DMS53 treated with DMSO at 0.1 percent for 48 hours (cell line): ENCODE measurements around the gene TLE6.
"Not testable (repeated sequence)": the region's sequence is repeated elsewhere in the genome, so short reads cannot be mapped to it uniquely, and the experiment has no call there.

Source experiments
- DNase-seq: peaks from one replicate; lab custom pipeline; 2025; ENCODE audit not compliant: unreplicated experiment; lab: John Stamatoyannopoulos, UW

Gene TLE6

DNA sequence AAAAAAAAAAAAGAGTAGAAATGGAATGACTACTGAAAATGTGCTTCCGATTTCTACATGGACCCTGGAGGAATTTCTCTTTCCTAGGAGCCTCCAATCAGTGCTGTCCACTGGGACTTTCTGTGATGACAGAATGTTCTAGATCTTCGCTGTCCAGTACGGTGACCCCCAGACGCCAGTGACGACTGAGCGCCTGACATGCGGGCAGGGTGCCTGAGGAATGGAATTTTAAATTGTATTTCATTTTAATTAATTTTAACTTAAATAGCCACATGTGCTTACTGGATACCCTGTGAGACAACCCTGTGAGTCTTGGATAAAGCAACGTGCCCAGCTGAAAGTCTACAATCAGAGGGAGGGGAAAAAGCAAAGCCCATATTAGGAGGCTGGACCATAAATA lies 4.1 kb upstream of the TLE6 start:
- no peak for DNase-seq

GRCh38 chr19:2974342-2975041 lies 2.9 kb upstream of the TLE6 start:
- no peak for DNase-seq

- DNase-seq = no peak
Observed at GRCh38 chr19:2976609-2977000, 759 bp upstream of the TLE6 start.

DNA sequence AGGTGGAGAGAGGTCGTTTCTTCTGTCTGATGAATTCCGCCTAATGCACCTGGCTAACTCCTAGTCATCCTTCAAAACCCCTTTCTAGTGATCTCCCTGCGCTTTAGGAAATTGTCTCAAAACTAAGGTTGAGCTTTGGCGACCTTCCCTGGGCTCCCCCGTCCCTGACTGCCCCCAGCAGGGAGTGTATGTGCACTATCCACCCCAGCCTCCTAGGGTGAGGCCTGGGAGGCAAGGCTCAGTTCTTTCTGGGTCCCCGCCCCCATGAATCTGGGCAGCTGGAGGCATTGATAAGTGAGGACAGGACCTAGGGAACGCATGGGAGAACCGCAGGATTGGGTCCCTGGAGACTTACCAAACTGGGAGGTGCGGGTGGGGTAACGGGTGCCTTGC lies 378 bp downstream of the TLE6 start:
- DNase-seq = no peak

DNA sequence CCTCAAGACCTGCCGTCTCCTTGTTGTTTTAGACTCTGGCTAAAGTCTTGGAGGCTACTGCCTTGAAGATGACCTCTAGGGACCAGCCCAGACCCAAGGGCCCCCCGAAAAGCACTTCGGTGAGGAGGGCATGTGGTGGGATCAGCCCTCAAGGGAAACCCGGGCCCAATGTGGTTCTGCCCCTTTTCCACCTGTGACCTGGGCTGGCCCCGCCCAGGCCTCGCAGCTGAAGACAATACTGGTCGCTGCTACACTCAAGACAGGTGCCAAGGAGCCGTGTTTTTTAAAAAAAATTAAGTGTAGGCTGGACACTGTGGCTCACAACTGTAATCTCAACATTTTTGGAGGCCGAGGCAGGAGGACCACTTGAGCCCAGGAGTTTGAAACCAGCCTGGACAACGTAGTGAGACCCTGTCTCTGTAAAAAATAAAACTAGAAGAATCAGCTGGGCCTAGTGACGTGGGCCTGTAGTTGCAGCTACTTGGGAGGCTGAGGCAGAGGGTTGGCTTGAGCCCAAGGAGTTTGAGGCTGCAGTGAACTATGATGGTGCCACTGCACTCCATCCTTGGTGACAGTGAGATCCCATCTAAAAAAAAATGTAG lies 903 bp downstream of the TLE6 start:
- DNase-seq = no peak

GRCh38 chr19:2978772-2979171 lies 1.4 kb downstream of the TLE6 start:
- DNase-seq = no peak

DNA sequence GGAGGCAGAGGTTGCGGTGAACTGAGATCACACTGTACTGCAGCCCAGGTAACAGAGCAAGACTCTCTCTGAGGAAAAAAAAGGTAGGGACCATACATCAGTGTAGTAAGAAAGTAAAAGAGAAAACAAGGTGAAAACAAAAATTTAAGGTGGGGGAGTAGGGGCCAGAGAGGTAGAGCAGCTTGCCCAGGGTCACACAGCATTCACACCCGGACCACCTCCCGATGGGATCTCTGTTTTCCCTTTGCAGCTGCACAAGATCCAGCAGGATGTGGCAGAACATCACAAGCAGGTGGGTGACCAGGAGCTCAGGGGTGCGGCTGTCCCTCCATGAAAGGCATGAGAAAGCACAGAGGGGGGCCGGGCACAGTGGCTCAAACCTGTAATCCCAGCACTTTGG lies 4.5 kb downstream of the TLE6 start:
- no peak for DNase-seq

- no peak for DNase-seq
Observed at GRCh38 chr19:2982561-2982960, 5.2 kb downstream of the TLE6 start.

DNA sequence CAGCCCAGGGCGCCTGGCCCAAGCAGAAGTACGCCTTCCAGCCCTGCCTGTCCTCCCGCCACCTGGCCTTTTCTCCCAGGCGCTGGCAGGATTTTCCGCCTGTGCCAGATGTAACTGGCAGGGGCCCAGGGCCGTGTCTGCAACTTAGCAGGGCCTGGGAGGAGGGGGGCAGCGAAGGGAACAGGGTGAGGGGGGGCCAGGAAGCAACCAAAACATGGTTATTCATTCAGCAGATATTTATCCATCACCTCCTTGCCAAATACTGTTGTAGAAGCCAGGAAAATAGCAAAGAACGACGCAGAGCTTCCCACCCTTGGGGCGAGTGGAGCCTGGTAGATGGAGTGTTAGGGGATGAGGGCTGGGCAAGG lies 5.6 kb downstream of the TLE6 start:
- no peak for DNase-seq

- DNase-seq = no peak
Observed at GRCh38 chr19:2983351-2984214, 6.2 kb downstream of the TLE6 start.

DNA sequence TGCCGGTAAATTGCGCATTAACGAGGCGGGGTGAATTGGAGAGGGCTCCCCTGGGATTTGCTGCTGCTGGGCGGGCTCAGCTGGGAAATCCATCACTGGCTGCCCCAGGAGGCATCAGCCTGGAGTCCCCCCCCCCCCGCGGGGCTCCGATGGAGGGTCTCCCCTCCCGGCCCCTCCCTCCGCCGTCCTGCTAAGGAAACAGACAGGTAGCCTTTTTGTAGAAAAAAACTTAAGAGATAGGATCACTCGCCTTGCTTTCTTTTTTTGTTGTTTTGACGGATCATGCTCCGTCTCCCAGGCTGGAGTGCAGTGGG lies 6.8 kb downstream of the TLE6 start:
- DNase-seq = no peak

DNA sequence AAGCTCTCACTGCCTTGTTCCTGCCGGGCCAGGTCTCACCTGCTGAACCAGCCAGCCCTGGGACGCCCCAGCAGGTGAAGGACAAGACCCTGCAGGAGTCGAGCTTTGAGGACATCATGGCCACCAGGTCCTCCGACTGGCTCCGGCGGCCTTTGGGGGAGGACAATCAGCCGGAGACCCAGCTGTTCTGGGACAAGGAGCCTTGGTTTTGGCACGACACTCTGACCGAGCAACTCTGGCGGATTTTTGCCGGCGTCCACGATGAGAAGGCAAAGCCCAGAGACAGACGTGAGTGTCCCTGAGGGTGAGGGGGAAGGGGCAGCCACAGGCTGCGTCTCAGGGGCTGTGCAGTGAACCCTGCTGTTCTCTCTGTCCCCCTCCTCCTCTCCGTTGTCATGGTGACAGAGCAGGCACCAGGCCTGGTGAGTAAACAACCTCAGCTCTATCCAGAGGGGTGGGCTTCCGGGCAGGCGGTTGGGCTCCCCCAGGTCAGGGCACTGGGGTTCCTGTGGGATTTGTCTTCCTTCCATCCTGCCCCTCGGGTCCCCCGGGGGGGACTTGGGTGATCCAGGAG lies 9.7 kb downstream of the TLE6 start:
- no peak for DNase-seq

DNA sequence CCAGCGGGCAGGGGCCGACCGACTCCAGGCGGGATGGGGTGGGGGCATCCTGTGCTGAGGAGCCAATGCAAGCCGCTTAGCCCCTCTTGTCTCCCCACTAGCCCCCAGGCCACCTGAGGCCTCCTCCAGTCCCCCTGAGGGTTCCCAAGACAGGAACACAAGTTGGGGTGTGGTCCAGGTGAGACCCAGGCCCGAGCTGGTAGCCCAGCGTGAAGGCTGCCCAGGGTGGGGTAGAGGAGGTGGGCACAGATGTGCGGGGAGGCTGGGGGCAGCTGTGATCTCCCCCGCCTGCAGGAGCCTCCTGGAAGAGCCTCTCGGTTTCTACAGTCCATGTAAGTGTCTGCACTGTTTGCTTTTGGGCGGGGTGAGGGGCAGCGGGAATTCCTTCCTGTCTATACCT lies 10.4 kb downstream of the TLE6 start:
- no peak for DNase-seq

DNA sequence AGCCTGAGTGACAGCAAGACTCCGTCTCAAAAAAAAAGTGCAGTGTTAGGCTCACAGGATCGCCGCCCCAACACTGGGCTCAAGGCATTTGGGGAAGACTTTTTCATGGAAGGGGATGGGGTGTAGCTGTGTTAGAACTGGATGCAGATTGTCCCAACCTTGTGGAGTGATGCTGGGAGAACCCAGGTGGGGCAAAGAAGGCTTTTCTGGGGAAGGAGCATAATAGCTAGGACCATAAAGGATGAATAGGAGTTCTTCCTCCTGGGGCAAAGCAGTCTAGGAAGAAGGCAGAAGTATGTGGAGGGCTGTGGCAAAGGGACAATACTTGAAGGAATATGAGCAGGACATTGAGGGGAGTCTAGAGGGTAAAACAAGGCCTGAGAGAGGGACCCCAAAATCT lies 11.2 kb downstream of the TLE6 start:
- DNase-seq = no peak

DNA sequence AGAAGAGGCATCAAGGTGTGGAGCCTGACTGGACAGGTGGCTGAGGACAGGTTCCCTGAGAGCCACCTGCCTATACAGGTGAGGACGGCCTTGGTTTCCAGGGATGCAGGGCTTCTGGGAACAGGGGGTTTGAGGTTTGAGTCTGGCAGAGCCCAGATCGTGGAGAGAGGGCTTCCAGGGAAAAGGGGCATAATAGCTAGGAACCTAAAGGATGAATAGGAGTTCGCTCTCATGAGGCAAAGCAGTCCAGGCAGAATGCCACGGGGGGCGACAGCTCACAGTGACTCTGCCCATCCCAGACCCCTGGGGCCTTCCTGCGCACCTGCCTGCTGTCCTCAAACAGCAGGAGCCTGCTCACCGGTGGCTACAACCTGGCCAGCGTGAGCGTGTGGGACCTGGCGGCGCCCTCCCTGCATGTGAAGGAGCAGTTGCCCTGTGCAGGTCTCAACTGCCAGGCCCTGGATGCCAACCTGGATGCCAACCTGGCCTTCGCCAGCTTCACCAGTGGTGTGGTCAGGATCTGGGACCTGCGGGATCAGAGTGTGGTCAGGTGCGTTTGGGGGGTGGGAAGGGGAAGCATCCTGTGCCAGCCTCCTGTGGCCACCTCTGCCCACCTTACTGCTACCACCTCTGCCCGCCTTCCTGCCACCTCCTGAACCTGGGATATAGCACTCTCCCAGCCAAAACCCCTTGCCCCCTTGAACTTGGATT lies 12.0 kb downstream of the TLE6 start:
- DNase-seq = no peak

DNA sequence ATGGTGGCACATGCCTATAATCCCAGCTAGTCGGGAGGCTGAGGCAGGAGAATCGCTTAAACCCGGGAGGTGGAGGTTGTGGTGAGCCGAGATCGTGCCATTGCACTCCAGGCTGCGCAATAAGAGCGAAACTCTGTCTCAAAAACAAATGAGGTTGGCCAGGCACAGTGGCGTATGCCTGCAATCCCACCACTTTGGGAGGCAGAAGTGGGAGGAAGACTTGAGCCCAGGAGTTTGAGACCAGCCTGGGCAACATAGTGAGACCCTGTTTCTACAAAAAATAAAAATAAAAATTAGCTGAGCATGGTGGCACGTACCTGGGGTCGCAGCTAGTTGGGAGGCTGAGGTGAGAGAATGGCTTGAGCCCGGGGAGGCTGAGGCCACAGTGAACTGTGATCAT lies 15.0 kb downstream of the TLE6 start:
- not testable (repeated sequence) for DNase-seq

GRCh38 chr19:2992958-2993357 lies 15.6 kb downstream of the TLE6 start:
- DNase-seq = no peak

DNA sequence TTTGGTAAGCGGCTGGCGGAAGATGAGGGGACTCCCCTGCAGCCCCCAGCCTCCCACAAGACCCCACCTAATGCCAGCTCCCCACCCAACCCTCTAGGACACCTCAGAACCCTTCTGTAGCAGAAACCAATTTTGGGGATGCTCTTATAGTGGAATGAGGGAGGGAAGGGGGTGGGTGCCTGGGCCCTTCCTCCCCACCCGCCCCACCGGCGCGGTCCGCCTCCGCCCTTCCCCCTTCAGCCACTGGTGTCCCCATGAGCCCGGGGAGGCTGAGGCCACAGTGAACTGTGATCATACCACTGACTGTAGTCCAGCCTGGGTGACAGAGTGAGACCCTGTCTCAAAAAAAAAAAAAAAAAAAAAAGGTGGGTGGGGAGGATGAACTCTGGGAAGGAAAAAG lies 16.2 kb downstream of the TLE6 start:
- DNase-seq = no peak

DNA sequence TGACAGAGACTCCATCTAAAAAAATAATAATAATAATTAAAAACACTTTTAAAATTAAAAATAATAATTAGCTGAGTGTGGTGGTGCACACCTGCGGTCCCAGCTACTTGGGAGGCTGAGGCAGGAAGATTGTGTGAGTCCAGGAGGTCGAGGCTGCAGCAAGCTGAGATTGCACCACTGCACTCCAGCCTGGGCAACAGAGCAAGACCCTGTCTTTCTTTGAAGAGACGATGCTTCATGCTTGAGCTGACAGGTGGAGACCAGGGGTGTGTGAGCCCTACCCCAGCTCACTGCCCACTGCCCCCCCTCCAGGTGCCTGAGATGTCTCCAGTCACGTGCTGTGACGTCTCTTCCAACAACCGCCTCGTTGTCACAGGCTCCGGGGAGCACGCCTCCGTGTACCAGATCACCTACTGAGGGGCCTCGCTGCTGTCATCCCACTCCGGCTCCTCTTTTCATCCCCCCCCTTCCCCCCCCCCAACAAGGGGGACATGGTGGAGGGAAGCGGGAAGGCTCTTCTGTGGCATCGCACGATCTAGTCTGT lies 17.3 kb downstream of the TLE6 start:
- DNase-seq = no peak

DNA sequence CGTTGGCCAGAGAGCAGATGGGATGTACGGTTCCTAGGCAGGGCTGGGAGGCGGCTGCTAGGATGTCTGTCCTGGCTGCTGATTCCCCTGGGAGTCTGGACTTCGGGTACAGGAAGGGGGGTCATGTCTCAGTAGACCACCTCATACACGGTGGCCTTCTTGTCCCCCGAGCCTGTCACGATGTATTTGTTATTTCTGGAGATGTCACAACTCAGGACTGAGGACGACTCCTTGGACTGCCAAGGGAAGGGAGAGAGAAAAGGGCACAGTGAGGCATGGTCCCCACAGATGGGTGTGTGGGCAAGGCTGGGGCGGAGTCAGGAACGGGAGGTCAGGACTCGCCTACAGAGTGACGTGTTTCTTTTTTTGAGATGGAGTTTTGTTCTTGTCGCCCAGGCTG lies 20.4 kb downstream of the TLE6 start:
- DNase-seq = no peak

- no peak for DNase-seq
Observed at GRCh38 chr19:2998642-2999041, 21.3 kb downstream of the TLE6 start.
